Gastroesophageal sphincter (tissue), 4 donors: Measurements from ENCODE around the gene GCN1. TPM values are rescaled to one million over a fixed set of nuclear protein-coding genes. Genes with fewer than 3 reads are reported as not detected.
A peak's percentile ranks its signal among the peaks of the same experiment; 100 is the strongest.
"Not testable (repeated sequence)": the region's sequence is repeated elsewhere in the genome, so short reads cannot be mapped to it uniquely, and the experiment has no call there.

Experiments
- ATAC-seq: fragments of 150-250 bp; one replicate; pipeline ENCODE4 v1.9.1; 2016; ENCODE audit warnings: mild to moderate bottlenecking, moderate library complexity
- H3K27ac ChIP-seq, 4 donors: fragments of 200-600 bp; sonication (generic) in 3 of 4; 1 replicate in 3 of 4; 2 replicates in 1 of 4; pipeline ENCODE4 v1.5.1; 2016 to 2019
- H3K27me3 ChIP-seq: fragments of 200-600 bp; sonication (generic); one replicate; pipeline ENCODE4 v1.5.1; 2019
- H3K36me3 ChIP-seq, 2 donors: fragments of 200-600 bp; sonication (generic); one replicate each; pipeline ENCODE4 v1.5.1; 2019; ENCODE audit warnings: control low read depth in 1 of 2
- H3K4me1 ChIP-seq, 3 donors: fragments of 200-600 bp; sonication (generic); 1 replicate in 2 of 3; 2 replicates in 1 of 3; pipeline ENCODE4 v1.5.1; 2016 to 2019; ENCODE audit warnings: control low read depth in 2 of 3
- H3K4me3 ChIP-seq, 2 donors: fragments of 200-600 bp; sonication (generic); one replicate each; pipeline ENCODE4 v1.5.1; 2019; ENCODE audit warnings: mild to moderate bottlenecking in 1 of 2, moderate library complexity in 1 of 2
- H3K9me3 ChIP-seq, 3 donors: fragments of 200-600 bp; sonication (generic); one replicate each; pipeline ENCODE4 v1.5.1; 2017 to 2019; ENCODE audit warnings: control low read depth in 2 of 3
- CTCF ChIP-seq, 4 experiments: fragments of 200-600 bp in 2 of 4; fragments of 450-650 bp in 2 of 4; sonication (generic) in 1 of 4; IDR thresholded peaks; one replicate each; pipeline ENCODE4 v1.5.1; 2017 to 2019; ENCODE audit warnings: antibody characterized with exemption in 4 of 4, mild to moderate bottlenecking in 2 of 4, moderate library complexity in 2 of 4
- EP300 ChIP-seq: sonication (generic); formaldehyde crosslinking; IDR thresholded peaks from one replicate; pipeline ENCODE4 v1.6.1; 2017; ENCODE audit warnings: antibody characterized with exemption, mild to moderate bottlenecking
- POLR2A ChIP-seq, 2 donors: fragments of 450-650 bp; IDR thresholded peaks; one replicate each; pipeline ENCODE4 v1.6.1; 2017; ENCODE audit warnings: antibody characterized with exemption in 2 of 2, mild to moderate bottlenecking in 2 of 2, moderate library complexity in 1 of 2
- POLR2AphosphoS5 ChIP-seq: sonication (generic); formaldehyde crosslinking; IDR thresholded peaks from one replicate; pipeline ENCODE4 v1.6.1; 2017; ENCODE audit warnings: antibody characterized with exemption
- WGBS, 2 donors: methylation state at CpG; one replicate each; pipeline ENCODE4 v1.1.5; 2018; ENCODE audit warnings: low coverage in 1 of 2; 5-methylcytosine and 5-hydroxymethylcytosine counted together
- total RNA-seq, 4 donors: library from RNA; depleted of rRNA; stranded (reverse); fragments of >200 nt; gene quantifications; one replicate each; pipeline ENCODE4 v1.1.0, GENCODE V29; 2016

The GCN1 gene
- total RNA-seq, 4 donors from 2014 or later: 39.3 to 82.2 (median 56.0) TPM

GRCh38 chr12:120196363-120196762 is 1.8 kb upstream of the GCN1 start:
- 33 to 43% methylated on average over 1 of the region's 1 CpG for WGBS, 2 donors

DNA sequence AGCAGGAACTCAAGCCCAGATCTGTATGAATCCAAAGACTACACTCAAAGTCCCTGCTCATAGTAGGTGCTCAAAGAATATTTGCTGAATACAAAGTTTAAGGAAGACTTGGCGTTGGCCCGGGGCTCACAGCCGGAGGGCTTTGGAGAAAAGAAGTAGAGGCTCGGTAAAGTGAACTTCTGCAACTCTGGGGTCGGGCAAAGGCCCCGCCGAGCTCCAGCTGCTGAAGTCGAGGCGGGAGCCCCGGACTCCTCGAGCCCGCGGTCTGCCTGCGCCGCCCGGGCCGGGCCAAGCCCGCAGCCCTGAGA is 335 bp downstream of the GCN1 start:
- Histone ChIP-seq H3K27me3 (no peaks in the 10 kb centered on the region), H3K36me3 (peaks cover 2 to 64% of the 10 kb centered on the region in 2 donors), H3K4me1 (peaks cover 0 to 73% (median 9%) of the 10 kb centered on the region in 3 donors), H3K9me3 (no peaks in the 10 kb centered on the region), H3K27ac (peak overlapping the region in 3 of 4 donors; percentile 87 to 89 (median 87)), H3K4me3 (peak overlapping the region; percentile 60 to 95)
- peak; percentile 53 for ATAC-seq
- WGBS, 2 donors: 0% methylated on average over 7 of the region's 18 CpGs; no CpG with 5 or more reads in 1 of the 2 donors
- TF ChIP-seq POLR2A (IDR thresholded peaks at IDR 0.05): no peak
- no peak for TF ChIP-seq POLR2AphosphoS5
- no peak for TF ChIP-seq EP300
- no peak for TF ChIP-seq CTCF (IDR thresholded peaks at IDR 0.05)

More at GRCh38 chr12:120196363-120196762, 1.8 kb upstream of the GCN1 start:
- Histone ChIP-seq H3K9me3 (no peaks in the 10 kb centered on the region), H3K4me1 (peaks cover 6 to 83% (median 16%) of the 10 kb centered on the region in 3 donors), H3K27me3 (no peaks in the 10 kb centered on the region), H3K27ac (peak overlapping the region in 1 of 4 donors; percentile 87), H3K4me3 (no peak overlapping the region), H3K36me3 (peaks cover 2 to 48% of the 10 kb centered on the region in 2 donors)
- no peak for ATAC-seq
- TF ChIP-seq CTCF (IDR thresholded peaks at IDR 0.05) (no peak), EP300 (no peak), POLR2AphosphoS5 (no peak), POLR2A (IDR thresholded peaks at IDR 0.05) (no peak)

- 79% methylated on average over 8 of the region's 8 CpGs; no CpG with 5 or more reads in 1 of the 2 donors for WGBS, 2 donors
- not testable (repeated sequence) for H3K27me3 ChIP-seq, H3K27ac ChIP-seq, ATAC-seq, H3K9me3 ChIP-seq
- Histone ChIP-seq H3K4me1 (peaks cover 0 to 64% (median 9%) of the 10 kb centered on the region in 3 donors), H3K4me3 (peak overlapping the region in 1 of 2 donors; percentile 95), H3K36me3 (peaks cover 0 to 64% of the 10 kb centered on the region in 2 donors)
These were observed 1.2 kb downstream of the GCN1 start for GRCh38 chr12:120193286-120193685.

GRCh38 chr12:120190985-120191480 is 3.5 kb downstream of the GCN1 start:
- no peak overlapping the region for H3K27ac ChIP-seq
- H3K27me3 ChIP-seq: no peaks in the 10 kb centered on the region
- TF ChIP-seq POLR2A (IDR thresholded peaks at IDR 0.05): no peak
- TF ChIP-seq POLR2AphosphoS5: no peak
- TF ChIP-seq EP300: no peak
- TF ChIP-seq CTCF (IDR thresholded peaks at IDR 0.05): no peak
- H3K9me3 ChIP-seq: no peaks in the 10 kb centered on the region
- 76 to 86% methylated on average over 5 to 6 of the region's 7 CpGs for WGBS, 2 donors
- peaks cover 0 to 64% of the 10 kb centered on the region in 2 donors for H3K36me3 ChIP-seq
- H3K4me3 ChIP-seq: no peak overlapping the region
- no peak for ATAC-seq
- peaks cover 0 to 45% (median 9%) of the 10 kb centered on the region in 3 donors for H3K4me1 ChIP-seq

DNA sequence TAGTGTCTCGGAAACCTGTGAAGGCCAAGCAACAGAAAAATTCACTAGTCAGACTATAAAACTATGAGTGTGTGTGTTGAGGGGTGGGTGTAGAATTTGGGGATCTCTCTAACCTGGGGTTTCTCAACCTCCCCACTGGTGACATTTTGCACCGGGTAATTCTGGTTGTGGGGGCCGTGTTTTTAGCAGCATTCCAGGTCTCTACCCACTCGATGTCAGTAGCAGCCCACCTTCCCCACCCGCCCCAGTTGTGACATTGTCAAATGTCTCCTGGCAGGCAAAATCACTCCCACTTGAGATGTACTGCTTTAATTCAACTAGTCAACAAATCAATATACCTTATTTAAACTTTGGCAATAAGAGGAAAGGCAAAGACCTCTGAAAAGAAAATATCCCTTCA is 4.1 kb downstream of the GCN1 start:
- Histone ChIP-seq H3K27ac (no peak overlapping the region), H3K9me3 (no peaks in the 10 kb centered on the region), H3K4me3 (no peak overlapping the region), H3K36me3 (peaks cover 0 to 66% of the 10 kb centered on the region in 2 donors), H3K27me3 (no peaks in the 10 kb centered on the region), H3K4me1 (peaks cover 0 to 39% (median 9%) of the 10 kb centered on the region in 3 donors)
- WGBS, 2 donors: 74 to 83% methylated on average over 1 to 5 of the region's 5 CpGs
- no peak for ATAC-seq
- TF ChIP-seq CTCF (IDR thresholded peaks at IDR 0.05) (no peak), POLR2AphosphoS5 (no peak), EP300 (no peak), POLR2A (IDR thresholded peaks at IDR 0.05) (no peak)
